Skin of body (tissue), 2 donors: ENCODE data around the gene PTPRK. TPM values are rescaled to one million over a fixed set of nuclear protein-coding genes. Genes with fewer than 3 reads are reported as not detected.

Source experiments
- DNase-seq: peaks from one replicate; lab custom pipeline; 2025; lab: John Stamatoyannopoulos, UW
- total RNA-seq: library from RNA; depleted of rRNA; stranded (reverse); fragments of >200 nt; gene quantifications from one replicate; pipeline ENCODE4 v1.2.3, GENCODE V29; 2014

The PTPRK gene
- total RNA-seq, 1 donor from 2014 or later, result 56.9 TPM

GRCh38 chr6:128516514-128516898, 3.9 kb downstream of the PTPRK start:
- DNase-seq, result no peak

DNA sequence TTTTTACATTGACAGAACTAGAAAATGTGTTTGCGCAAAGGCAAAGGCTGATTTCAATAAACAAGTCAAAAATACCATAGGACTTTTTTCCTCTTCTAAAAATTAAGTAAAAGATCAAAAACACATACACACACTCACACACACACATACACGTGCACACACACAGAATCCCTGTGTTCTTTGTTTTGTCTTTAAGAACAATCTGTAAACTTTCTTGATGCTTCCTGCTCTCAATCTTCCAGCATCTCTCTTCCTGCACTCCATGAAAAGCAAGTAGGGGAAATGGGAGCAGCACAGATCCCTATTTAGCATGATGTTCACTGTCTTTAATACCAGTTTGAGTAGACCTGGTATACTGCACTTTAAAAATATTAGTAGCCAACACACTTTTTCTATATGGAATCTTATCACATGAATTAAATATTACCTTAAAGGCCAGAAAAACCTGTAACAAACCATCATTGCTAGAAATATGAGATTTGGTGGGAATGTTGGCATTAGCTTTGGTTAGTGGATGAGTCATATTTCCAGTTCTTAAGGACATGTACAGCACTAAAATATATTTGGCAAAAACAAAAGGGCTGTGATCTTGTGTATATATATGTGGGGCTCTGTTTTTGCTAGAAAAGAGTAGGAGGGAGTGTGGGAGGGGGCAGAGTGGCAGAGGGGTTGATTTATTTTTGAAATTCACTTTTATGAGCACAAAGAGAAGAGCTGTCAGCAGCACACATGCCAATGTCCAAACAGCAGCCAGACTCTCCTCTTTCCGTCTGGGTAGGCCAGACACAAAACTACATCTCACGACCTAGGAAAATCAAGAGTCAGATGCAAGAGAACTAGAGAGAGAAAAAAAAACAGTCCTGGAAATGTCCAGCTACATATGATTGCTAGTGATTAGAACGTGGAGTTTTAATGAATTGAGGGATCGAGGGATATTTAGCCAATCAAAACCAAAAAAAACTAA, 4.6 kb downstream of the PTPRK start:
- DNase-seq, result no peak

DNA sequence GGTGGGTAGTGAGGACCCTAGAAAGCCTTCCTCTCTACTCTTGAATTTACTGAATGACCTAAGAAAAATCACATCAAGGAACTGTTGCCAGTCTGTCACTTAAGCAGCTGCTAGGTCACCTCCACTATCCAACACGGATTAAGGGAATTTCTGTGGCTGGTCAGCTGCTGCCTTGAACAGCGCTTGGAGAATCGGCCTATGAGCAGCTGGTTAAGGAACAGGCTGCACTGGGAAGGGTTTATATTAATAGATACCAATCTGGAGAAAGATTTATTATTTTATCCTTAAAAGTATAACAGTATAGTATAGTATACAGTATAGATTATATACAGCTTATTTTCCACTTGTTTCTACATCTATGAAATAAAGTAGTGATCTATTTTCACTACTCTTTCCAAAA, 6.5 kb downstream of the PTPRK start:
- DNase-seq, result no peak

DNA sequence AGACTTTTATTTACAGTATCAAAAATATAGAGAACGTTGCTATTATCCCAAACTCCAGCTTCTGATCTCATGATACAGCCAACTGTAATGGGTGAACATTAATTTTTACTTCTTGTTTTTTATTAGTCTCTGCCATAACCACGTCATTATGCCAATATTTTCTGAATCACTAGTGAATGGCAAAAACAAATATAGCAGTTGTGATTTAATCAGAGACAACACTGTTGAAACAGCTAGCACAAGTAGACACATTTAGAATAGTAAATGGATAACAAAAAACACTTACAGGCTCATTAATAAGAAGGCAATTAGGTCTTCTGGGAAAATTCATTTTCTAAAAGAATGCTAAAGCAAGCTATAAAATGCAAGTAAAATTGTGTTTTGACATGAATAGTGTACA, 8.1 kb downstream of the PTPRK start:
- DNase-seq, result no peak

DNA sequence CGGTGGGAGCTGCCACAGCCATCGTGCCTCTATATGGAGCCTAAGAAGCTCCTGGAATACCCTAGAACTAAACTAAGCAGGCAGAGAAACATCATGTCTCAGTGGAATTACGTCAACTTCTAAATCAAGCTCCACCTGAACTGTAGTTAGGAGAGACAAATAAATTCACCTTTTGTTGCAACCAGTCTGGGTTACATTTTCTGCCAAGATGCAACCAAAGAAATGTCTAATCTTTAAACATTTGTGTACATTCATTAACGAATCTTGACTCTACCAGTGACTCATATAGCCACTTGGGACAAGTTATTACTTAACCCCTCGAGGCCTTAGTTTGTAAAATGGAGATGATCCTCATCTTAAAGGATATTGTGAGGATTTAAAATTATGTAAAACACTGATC, 8.9 kb downstream of the PTPRK start:
- no peak for DNase-seq

DNA sequence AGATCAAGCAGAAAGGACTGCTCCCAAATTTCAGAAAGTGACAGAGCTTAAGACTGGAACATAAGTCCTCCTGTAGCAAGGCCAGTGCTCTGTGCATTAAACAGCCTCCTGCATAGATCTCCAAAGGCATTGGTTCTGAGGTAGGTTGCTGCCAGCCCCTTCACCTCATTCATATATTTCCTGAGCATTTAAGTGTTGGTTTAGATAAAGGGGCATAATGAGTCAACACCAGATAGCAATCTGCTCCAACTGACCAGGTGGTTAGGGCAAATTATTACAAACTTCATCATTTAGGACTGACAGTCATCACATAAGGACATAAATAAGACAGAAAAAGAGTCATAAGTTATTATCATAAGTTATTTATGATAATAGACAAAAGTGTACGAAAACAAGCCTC, 10.7 kb downstream of the PTPRK start:
- DNase-seq, result no peak

- DNase-seq, result no peak
These were observed 11.7 kb downstream of the PTPRK start for GRCh38 chr6:128508588-128509296.

- no peak for DNase-seq
These were observed 12.8 kb downstream of the PTPRK start for GRCh38 chr6:128507337-128508310.

DNA sequence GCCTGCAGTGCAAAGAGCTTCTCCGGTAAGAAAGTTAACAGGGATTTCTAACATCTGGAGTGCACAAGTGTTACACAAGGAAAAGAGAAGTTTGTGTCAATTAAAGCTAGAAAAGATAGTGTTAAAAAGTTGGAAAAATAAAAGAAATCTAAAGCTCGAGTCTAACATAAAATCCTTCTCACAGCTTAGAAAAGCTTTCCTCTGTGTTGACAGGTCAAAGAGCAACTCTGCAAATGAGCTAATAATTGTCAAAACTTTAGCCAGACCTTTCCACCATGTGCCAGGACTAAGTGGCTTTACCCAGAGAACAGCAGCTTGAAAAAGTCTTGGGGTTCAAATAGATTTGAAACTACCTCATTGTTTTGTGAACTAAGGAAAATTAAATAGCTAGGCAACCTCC, 14.8 kb downstream of the PTPRK start:
- DNase-seq, result no peak

- DNase-seq, result no peak
These were observed 16.3 kb downstream of the PTPRK start for GRCh38 chr6:128504003-128504654.

- no peak for DNase-seq
These were observed 19.4 kb downstream of the PTPRK start for GRCh38 chr6:128500749-128501600.

DNA sequence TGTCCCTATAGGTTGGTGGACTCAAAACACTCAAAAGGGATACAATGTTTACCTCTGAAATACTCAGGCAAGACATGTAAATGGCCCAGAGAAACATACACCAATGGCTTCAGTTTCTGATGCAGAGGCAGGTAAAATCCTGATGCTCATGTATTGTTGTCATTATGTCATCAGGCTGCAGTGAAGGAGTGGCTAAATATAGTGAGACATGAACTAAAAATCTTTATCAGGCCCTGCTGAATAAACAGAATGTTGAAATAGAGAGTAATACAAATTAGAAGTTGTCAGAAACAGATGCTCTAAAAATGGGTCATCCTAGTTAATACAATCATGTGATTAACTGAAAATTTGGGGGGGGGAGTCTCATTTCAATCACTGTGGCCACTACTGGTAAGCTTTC, 20.4 kb downstream of the PTPRK start:
- DNase-seq, result no peak

GRCh38 chr6:128499079-128499731, 21.2 kb downstream of the PTPRK start:
- DNase-seq, result no peak

GRCh38 chr6:128498234-128498633, 22.2 kb downstream of the PTPRK start:
- no peak for DNase-seq

GRCh38 chr6:128495536-128496333, 24.7 kb downstream of the PTPRK start:
- no peak for DNase-seq

DNA sequence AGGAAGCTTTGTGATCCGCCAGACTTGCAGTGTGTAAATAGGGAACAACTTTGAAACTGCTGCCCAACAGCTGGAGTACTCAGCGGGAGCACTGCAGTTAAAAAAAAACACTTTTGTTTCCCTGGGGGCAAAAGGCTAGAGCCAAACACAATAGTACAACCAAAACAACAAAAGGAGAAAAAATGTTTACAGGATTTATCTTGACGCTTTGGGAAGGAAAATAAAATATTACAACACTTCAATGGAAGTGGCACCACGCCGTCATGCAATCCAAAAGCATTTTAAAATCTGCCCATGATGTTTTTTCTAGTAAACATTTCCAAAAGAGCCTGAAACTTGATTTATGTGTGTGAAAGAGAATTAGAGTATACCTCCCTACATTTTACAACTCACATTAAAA, 26.0 kb downstream of the PTPRK start:
- no peak for DNase-seq

DNA sequence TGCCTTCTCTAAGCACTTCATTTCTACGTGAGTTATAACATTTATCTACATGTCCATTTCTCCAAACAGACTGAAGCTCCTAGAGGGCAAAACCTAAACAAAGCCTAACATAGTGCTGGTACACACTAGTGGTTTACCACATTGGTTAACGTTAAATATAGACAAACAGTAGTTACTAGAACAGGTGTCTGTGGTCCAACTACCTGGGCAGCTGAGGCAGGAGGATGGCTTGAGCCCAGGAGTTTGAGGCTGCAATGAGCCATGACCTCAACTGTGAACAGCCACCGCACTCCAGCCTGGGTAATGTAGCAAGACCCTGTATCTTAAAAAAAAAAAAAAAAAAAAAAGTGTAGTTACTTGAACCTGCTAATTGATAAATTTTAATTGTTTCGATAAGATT, 26.5 kb downstream of the PTPRK start:
- DNase-seq, result no peak

- DNase-seq, result no peak
These were observed 28.0 kb downstream of the PTPRK start for GRCh38 chr6:128492386-128492785.
